HepG2 (cell line): ENCODE measurements around the gene EVC. TPM values are rescaled to one million over a fixed set of nuclear protein-coding genes. Genes with fewer than 3 reads are reported as not detected.

Source experiments
- ATAC-seq: fragments of 200-7000 bp; cut with Tn5 transposase; 3 replicates; pipeline ENCODE4 v1.9.1; 2020; ENCODE audit warnings: mild to moderate bottlenecking, moderate library complexity
- BruUV-seq: library from RNA; stranded (reverse); fragments of 400-500 nt; replicated peaks from 2 replicates; lab custom pipeline; 2021; lab: Mats Ljungman, UMichigan
- CTCF ChIA-PET: fragments of 300-600 bp; formaldehyde crosslinking; extraction: SDS; loops from one replicate; lab custom pipeline; 2021; ENCODE audit warnings: low total read pairs, inconsistent platforms, low intra/inter-chr PET ratio; lab: Yijun Ruan, JAX
- POLR2A ChIA-PET: fragments of 350-600 bp; sonication (Branson Sonifier 250); formaldehyde crosslinking; loops from one replicate; lab custom pipeline; 2020; ENCODE audit warnings: antibody characterized with exemption, inconsistent platforms; lab: Yijun Ruan, JAX
- DNase-seq: peaks from one replicate; pipeline ENCODE4 v3.0.0-alpha.2; 2015; ENCODE audit warnings: low spot score
- FAIRE-seq: peaks from 3 replicates; lab custom pipeline; 2011; peaks lifted over from hg19 to GRCh38; lab: Jason Lieb, UNC
- H2AFZ ChIP-seq: one replicate; pipeline ENCODE4 v1.6.1; 2011; ENCODE audit warnings: low read length, inconsistent platforms
- H3K27ac ChIP-seq: fragments of 300-600 bp; 3 replicates; pipeline ENCODE4 v1.8.0; 2011; ENCODE audit warnings: mixed run types, mild to moderate bottlenecking, mixed read lengths, low read length, inconsistent platforms; ENCODE audit not compliant: insufficient read depth; ENCODE audit errors: extremely low read length
- H3K27me3 ChIP-seq, 2 experiments: fragments of 200-600 bp in 1 of 2; 2 replicates in 1 of 2; 3 replicates in 1 of 2; pipeline versions ENCODE4 v1.6.0 to v1.8.0; 2011; ENCODE audit warnings: low read length in 2 of 2, mild to moderate bottlenecking in 2 of 2, moderate library complexity in 2 of 2, inconsistent platforms in 1 of 2; ENCODE audit not compliant: insufficient read depth in 2 of 2, control insufficient read depth in 1 of 2
- H3K36me3 ChIP-seq, 2 experiments: fragments of 200-600 bp in 1 of 2; replicated peaks in 1 of 2; 2 replicates in 1 of 2; 3 replicates in 1 of 2; pipeline versions ENCODE4 v1.5.1 to v1.8.0; 2011; ENCODE audit warnings: low read length in 2 of 2, inconsistent platforms in 1 of 2; ENCODE audit not compliant: insufficient read depth in 2 of 2, control insufficient read depth in 1 of 2
- H3K4me1 ChIP-seq: 2 replicates; pipeline ENCODE4 v1.5.1; 2012; ENCODE audit warnings: low read length, inconsistent platforms; ENCODE audit not compliant: insufficient read depth
- H3K4me2 ChIP-seq: 2 replicates; pipeline ENCODE4 v1.6.0; 2011; ENCODE audit warnings: low read depth, low read length, inconsistent platforms
- H3K4me3 ChIP-seq, 3 experiments: fragments of 200-600 bp in 1 of 3; sonication (generic), shearing (Covaris generic) in 1 of 3; replicated peaks in 1 of 3; 2 replicates each; pipeline ENCODE4 v1.5.1; 2011 to 2016; ENCODE audit warnings: low read length in 3 of 3, inconsistent platforms in 2 of 3, low read depth in 2 of 3, mild to moderate bottlenecking in 2 of 3, control low read depth in 1 of 3, mixed read lengths in 1 of 3; ENCODE audit not compliant: insufficient read depth in 1 of 3
- H3K79me2 ChIP-seq: one replicate; pipeline ENCODE4 v1.6.1; 2011; ENCODE audit warnings: low read length, inconsistent platforms; ENCODE audit not compliant: insufficient read depth
- H3K9ac ChIP-seq: 2 replicates; pipeline ENCODE4 v1.6.0; 2011; ENCODE audit warnings: mild to moderate bottlenecking, low read depth, low read length, inconsistent platforms; ENCODE audit not compliant: insufficient read depth
- H3K9me3 ChIP-seq: 2 replicates; pipeline ENCODE4 v1.5.1; 2012; ENCODE audit warnings: mild to moderate bottlenecking, low read length
- H4K20me1 ChIP-seq: 2 replicates; pipeline ENCODE4 v1.6.0; 2011; ENCODE audit warnings: inconsistent platforms, mild to moderate bottlenecking, low read length, moderate library complexity; ENCODE audit not compliant: insufficient read depth
- GATAD1 ChIP-seq: IDR thresholded peaks from 2 replicates; pipeline ENCODE4 v1.6.1; 2016; ENCODE audit warnings: missing genetic modification reagents, missing compliant biosample characterization
- HNRNPLL ChIP-seq: fragments of 200-400 bp; formaldehyde crosslinking; IDR thresholded peaks from 2 replicates; pipeline ENCODE4 v1.6.1; 2017; ENCODE audit warnings: mild to moderate bottlenecking, low read depth, low read length; ENCODE audit not compliant: poor library complexity, severe bottlenecking
- NPAS2 ChIP-seq: sonication (generic); formaldehyde crosslinking; IDR thresholded peaks from 2 replicates; pipeline ENCODE4 v1.8.0; 2022; ENCODE audit warnings: mild to moderate bottlenecking, missing genetic modification reagents, borderline replicate concordance
- SMYD3 ChIP-seq: sonication (generic); formaldehyde crosslinking; IDR thresholded peaks from 2 replicates; pipeline ENCODE4 v1.8.1; 2023; ENCODE audit warnings: mild to moderate bottlenecking, missing genetic modification reagents
- SRY ChIP-seq: sonication (generic); formaldehyde crosslinking; IDR thresholded peaks from 2 replicates; pipeline ENCODE4 v1.8.0; 2022; ENCODE audit warnings: mild to moderate bottlenecking, missing genetic modification reagents
- ZNF138 ChIP-seq: sonication (generic); formaldehyde crosslinking; IDR thresholded peaks from 2 replicates; pipeline ENCODE4 v1.5.0; 2020; ENCODE audit warnings: mild to moderate bottlenecking, low read depth, missing genetic modification reagents
- ZNF589 ChIP-seq: sonication (generic); formaldehyde crosslinking; conservative IDR thresholded peaks from 2 replicates; pipeline ENCODE4 v1.8.0; 2022; ENCODE audit warnings: mild to moderate bottlenecking, moderate library complexity, missing genetic modification reagents
- ZNF615 ChIP-seq: sonication (generic); formaldehyde crosslinking; IDR thresholded peaks from 2 replicates; pipeline ENCODE4 v1.5.0; 2020; ENCODE audit warnings: mild to moderate bottlenecking, missing genetic modification reagents, borderline replicate concordance
- ZNF709 ChIP-seq: sonication (generic); formaldehyde crosslinking; IDR thresholded peaks from 2 replicates; pipeline ENCODE4 v1.5.0; 2020; ENCODE audit warnings: mild to moderate bottlenecking, missing genetic modification reagents
- ZNF768 ChIP-seq: sonication (generic); formaldehyde crosslinking; IDR thresholded peaks from 2 replicates; pipeline ENCODE4 v1.4.0; 2020; ENCODE audit warnings: missing genetic modification reagents
- WGBS: methylation state at CpG from one replicate; pipeline ENCODE4 v1.1.6; 2017; ENCODE audit warnings: low lambda C conversion rate; 5-methylcytosine and 5-hydroxymethylcytosine counted together
- in situ Hi-C: cut with HindIII; loops from 2 replicates; pipeline ENCODE4 v1.10.0; 2017; ENCODE audit warnings: low pct_unique_long_range_greater_than_20kb; ENCODE audit not compliant: extremely low pct_ligation_motif_present
- intact Hi-C: fragments of 100-400 bp; cut with micrococcal nuclease; formaldehyde crosslinking; loops from one replicate; pipeline ENCODE4 v1.10.0; 2022; ENCODE audit not compliant: unreplicated experiment
- polyA plus RNA-seq, 8 experiments: library from polyadenylated mRNA; depleted of rRNA in 3 of 8; stranded (reverse) in 7 of 8; unstranded in 1 of 8; fragments of >200 nt; fragmentation: Illumina TruSeq in 4 of 8; extraction: Trizol in 4 of 8; gene quantifications; 2 replicates each; pipeline versions ENCODE4 v1.2.1 to v1.2.3, GENCODE V29; 2011 to 2016; ENCODE audit warnings: low read depth in 4 of 8, missing spikeins in 1 of 8, mixed read lengths in 1 of 8; ENCODE audit not compliant: insufficient read depth in 1 of 8
- total RNA-seq, 5 experiments: library from RNA; depleted of rRNA; stranded (reverse); fragments of >200 nt; fragmentation: Illumina TruSeq; extraction: Trizol; gene quantifications; 2 replicates each; pipeline ENCODE4 v1.2.3, GENCODE V29; 2016; ENCODE audit warnings: low read depth in 1 of 5
- TF ChIP-seq, protein P1 (sequence below): sonication (generic); formaldehyde crosslinking; IDR thresholded peaks from 2 replicates; pipeline ENCODE4 v1.5.0; 2020; ENCODE audit warnings: mild to moderate bottlenecking, missing genetic modification reagents, moderate library complexity
- TF ChIP-seq, protein P2 (sequence below): sonication (generic); formaldehyde crosslinking; IDR thresholded peaks from 2 replicates; pipeline ENCODE4 v1.4.0; 2020; ENCODE audit warnings: missing genetic modification reagents
- TF ChIP-seq, protein P3 (sequence below): IDR thresholded peaks from 2 replicates; pipeline ENCODE4 v1.6.1; 2018; ENCODE audit warnings: missing genetic modification reagents, mild to moderate bottlenecking, missing compliant biosample characterization
- TF ChIP-seq, protein P4 (sequence below): sonication (generic); formaldehyde crosslinking; IDR thresholded peaks from 2 replicates; pipeline ENCODE4 v1.8.0; 2022; ENCODE audit warnings: low read depth, missing genetic modification reagents

EVC gene
- total and polyA plus RNA-seq, 2 of the 13 experiments (the other 11 are each of a cell fraction or from before 2014, with no cell fraction given) = 3.1 to 4.9 TPM

DNA sequence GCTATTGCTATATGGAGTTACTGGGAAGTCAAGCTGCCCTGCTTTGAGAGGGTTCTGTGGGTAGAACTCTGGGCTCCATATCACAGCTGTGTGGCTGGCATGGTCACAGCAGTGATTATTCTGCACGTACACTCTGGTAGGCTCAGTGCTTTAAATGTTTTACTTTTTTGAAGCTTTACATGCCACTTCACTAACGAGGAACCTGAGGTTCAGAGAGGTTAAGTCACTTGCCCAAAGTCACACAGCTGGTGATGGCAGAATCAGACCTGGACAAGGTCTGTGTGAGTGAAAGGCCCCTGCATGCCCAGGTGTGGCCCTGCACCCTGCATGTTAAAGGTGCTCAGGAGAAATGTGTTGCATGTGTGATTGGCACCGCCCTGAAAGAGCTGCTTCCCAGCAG, 24.5 kb downstream of the EVC start:
- intact Hi-C loops (no loop called here), in situ Hi-C loops (no loop called here)
- TF ChIP-seq ZNF138 (CRISPR knock-in tag) (no peak), ZNF768 (CRISPR knock-in tag) (peak; percentile 93)
- Histone ChIP-seq H4K20me1 (no peaks in the 10 kb centered on the region), H3K79me2 (no peaks in the 10 kb centered on the region), H3K4me3 (no peak overlapping the region), H3K27me3 (no peaks in the 10 kb centered on the region), H3K4me2 (no peak overlapping the region), H2AFZ (no peak overlapping the region), H3K27ac (no peak overlapping the region), H3K9me3 (no peaks in the 10 kb centered on the region), H3K9ac (no peak overlapping the region), H3K36me3 (peaks cover 7 to 50% of the 10 kb centered on the region in 2 experiments; a peak in 4 of 5 replicates), H3K4me1 (no peaks in the 10 kb centered on the region)
- BruUV-seq = no TSS peak
- ChIA-PET POLR2A (no interaction called here), CTCF (no interaction called here)
- DNase-seq (no peak), FAIRE-seq (no peak), ATAC-seq (no peak)
- 97% methylated on average over 3 of the region's 3 CpGs for WGBS

DNA sequence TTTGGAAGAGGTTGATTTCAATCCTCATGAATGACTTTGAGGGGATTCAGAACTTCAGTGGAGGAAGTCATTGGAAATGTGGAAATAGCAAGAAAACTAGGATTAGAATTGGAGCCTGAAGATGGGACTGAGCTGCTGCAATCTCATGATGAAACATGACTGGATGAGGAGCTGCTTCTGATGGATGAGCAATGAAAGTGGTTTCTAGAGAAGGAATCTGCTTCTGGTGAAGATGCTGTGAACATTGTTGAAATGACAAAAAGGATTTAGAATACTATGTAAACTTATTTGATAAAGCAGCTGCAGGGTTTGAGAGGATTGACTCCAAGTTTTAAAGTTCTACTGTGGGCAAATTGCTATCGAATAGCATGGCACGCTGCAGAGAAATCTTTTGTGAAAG, 27.1 kb downstream of the EVC start:
- Histone ChIP-seq H3K36me3 (peaks cover 8 to 45% of the 10 kb centered on the region in 2 experiments), H3K79me2 (no peaks in the 10 kb centered on the region), H3K27ac (no peak overlapping the region), H3K9ac (no peak overlapping the region), H3K4me1 (no peaks in the 10 kb centered on the region), H3K27me3 (no peaks in the 10 kb centered on the region), H3K4me2 (no peak overlapping the region), H2AFZ (no peak overlapping the region), H4K20me1 (no peaks in the 10 kb centered on the region), H3K9me3 (no peaks in the 10 kb centered on the region), H3K4me3 (no peak overlapping the region)
- ChIA-PET POLR2A (no interaction called here), CTCF (no interaction called here)
- 98% methylated on average over 2 of the region's 2 CpGs for WGBS
- no TSS peak for BruUV-seq
- no peak for FAIRE-seq
- no peak for DNase-seq
- in situ Hi-C loops = no loop called here
- intact Hi-C loops = no loop called here
- no peak for ATAC-seq
- TF ChIP-seq HNRNPLL (no peak), ZNF709 (CRISPR knock-in tag) (no peak), GATAD1 (CRISPR knock-in tag) (no peak), ZNF589 (CRISPR knock-in tag) (no peak), ZNF615 (CRISPR knock-in tag) (no peak), SMYD3 (no peak), SRY (CRISPR knock-in tag) (no peak), NPAS2 (no peak)
- TF ChIP-seq, protein P1, sequence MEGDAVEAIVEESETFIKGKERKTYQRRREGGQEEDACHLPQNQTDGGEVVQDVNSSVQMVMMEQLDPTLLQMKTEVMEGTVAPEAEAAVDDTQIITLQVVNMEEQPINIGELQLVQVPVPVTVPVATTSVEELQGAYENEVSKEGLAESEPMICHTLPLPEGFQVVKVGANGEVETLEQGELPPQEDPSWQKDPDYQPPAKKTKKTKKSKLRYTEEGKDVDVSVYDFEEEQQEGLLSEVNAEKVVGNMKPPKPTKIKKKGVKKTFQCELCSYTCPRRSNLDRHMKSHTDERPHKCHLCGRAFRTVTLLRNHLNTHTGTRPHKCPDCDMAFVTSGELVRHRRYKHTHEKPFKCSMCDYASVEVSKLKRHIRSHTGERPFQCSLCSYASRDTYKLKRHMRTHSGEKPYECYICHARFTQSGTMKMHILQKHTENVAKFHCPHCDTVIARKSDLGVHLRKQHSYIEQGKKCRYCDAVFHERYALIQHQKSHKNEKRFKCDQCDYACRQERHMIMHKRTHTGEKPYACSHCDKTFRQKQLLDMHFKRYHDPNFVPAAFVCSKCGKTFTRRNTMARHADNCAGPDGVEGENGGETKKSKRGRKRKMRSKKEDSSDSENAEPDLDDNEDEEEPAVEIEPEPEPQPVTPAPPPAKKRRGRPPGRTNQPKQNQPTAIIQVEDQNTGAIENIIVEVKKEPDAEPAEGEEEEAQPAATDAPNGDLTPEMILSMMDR (CRISPR knock-in tag) = no peak
- TF ChIP-seq, protein P2, sequence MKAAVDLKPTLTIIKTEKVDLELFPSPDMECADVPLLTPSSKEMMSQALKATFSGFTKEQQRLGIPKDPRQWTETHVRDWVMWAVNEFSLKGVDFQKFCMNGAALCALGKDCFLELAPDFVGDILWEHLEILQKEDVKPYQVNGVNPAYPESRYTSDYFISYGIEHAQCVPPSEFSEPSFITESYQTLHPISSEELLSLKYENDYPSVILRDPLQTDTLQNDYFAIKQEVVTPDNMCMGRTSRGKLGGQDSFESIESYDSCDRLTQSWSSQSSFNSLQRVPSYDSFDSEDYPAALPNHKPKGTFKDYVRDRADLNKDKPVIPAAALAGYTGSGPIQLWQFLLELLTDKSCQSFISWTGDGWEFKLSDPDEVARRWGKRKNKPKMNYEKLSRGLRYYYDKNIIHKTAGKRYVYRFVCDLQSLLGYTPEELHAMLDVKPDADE (CRISPR knock-in tag) = no peak
- TF ChIP-seq, protein P3, sequence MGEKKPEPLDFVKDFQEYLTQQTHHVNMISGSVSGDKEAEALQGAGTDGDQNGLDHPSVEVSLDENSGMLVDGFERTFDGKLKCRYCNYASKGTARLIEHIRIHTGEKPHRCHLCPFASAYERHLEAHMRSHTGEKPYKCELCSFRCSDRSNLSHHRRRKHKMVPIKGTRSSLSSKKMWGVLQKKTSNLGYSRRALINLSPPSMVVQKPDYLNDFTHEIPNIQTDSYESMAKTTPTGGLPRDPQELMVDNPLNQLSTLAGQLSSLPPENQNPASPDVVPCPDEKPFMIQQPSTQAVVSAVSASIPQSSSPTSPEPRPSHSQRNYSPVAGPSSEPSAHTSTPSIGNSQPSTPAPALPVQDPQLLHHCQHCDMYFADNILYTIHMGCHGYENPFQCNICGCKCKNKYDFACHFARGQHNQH (CRISPR knock-in tag) = no peak
- TF ChIP-seq, protein P4, sequence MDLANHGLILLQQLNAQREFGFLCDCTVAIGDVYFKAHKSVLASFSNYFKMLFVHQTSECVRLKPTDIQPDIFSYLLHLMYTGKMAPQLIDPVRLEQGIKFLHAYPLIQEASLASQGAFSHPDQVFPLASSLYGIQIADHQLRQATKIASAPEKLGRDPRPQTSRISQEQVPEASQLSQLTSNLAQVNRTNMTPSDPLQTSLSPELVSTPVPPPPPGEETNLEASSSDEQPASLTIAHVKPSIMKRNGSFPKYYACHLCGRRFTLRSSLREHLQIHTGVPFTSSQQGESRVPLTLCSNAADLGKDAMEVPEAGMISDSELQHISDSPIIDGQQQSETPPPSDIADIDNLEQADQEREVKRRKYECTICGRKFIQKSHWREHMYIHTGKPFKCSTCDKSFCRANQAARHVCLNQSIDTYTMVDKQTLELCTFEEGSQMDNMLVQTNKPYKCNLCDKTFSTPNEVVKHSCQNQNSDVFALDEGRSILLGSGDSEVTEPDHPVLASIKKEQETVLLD (CRISPR knock-in tag) = no peak
